ENCODE results near the gene NIT1.

- TF ChIP-seq CTCF (IDR thresholded peaks at IDR 0.05; ENCODE audit: low read depth, low read length) (no peak), EZH2phosphoT487 (IDR thresholded peaks at IDR 0.05; ENCODE audit: low read depth) (no peak)
These were observed 28.0 kb upstream of the NIT1 start for GRCh38 chr1:161089938-161090337.
